BLaER1 (cell line): ENCODE results near the gene ZNF322.

Experiments
- H3K27ac ChIP-seq: shearing (Covaris generic); formaldehyde crosslinking; 2 replicates; pipeline ENCODE4 v1.8.1; 2022
- H3K27me3 ChIP-seq: shearing (Covaris generic); formaldehyde crosslinking; 2 replicates; pipeline ENCODE4 v1.8.1; 2022
- H3K36me3 ChIP-seq: shearing (Covaris generic); formaldehyde crosslinking; 2 replicates; pipeline ENCODE4 v1.8.1; 2022
- H3K4me1 ChIP-seq: shearing (Covaris generic); formaldehyde crosslinking; 2 replicates; pipeline ENCODE4 v1.8.1; 2022
- H3K4me2 ChIP-seq: shearing (Covaris generic); formaldehyde crosslinking; 2 replicates; pipeline ENCODE4 v1.8.1; 2022
- H3K4me3 ChIP-seq: shearing (Covaris generic); formaldehyde crosslinking; 2 replicates; pipeline ENCODE4 v1.8.1; 2022
- H3K9ac ChIP-seq: shearing (Covaris generic); formaldehyde crosslinking; 2 replicates; pipeline ENCODE4 v1.8.1; 2022
- H3K9me3 ChIP-seq: shearing (Covaris generic); formaldehyde crosslinking; 2 replicates; pipeline ENCODE4 v1.8.1; 2022
- H4K20me1 ChIP-seq: shearing (Covaris generic); formaldehyde crosslinking; 2 replicates; pipeline ENCODE4 v1.8.1; 2022
- Cebpa-rat ChIP-seq: shearing (Covaris generic); IDR thresholded peaks from 2 replicates; pipeline ENCODE4 v1.8.1; 2022

Gene ZNF322

GRCh38 chr6:26660000-26660361 is 435 bp upstream of the ZNF322 start:
- H3K4me3 ChIP-seq, result peak overlapping the region; percentile 82
- H3K9me3 ChIP-seq, result peaks cover 8% of the 10 kb centered on the region; the same call in 1 of the 2 replicates
- H3K27me3 ChIP-seq, result no peaks in the 10 kb centered on the region
- H4K20me1 ChIP-seq, result no peaks in the 10 kb centered on the region
- H3K9ac ChIP-seq, result peak overlapping the region; percentile 86
- TF ChIP-seq Cebpa-rat, result no peak
- H3K4me2 ChIP-seq, result peak overlapping the region; percentile 92
- H3K4me1 ChIP-seq, result peaks cover 13% of the 10 kb centered on the region
- peaks cover 31% of the 10 kb centered on the region for H3K36me3 ChIP-seq
- 0 out of 2 replicates have a peak overlapping the region, but pooled peaks have one; percentile 84 for H3K27ac ChIP-seq

- Histone ChIP-seq H3K36me3 (peaks cover 58% of the 10 kb centered on the region), H3K4me2 (no peak overlapping the region), H3K27ac (no peak overlapping the region), H3K9ac (no peak overlapping the region), H3K9me3 (peaks cover 12% of the 10 kb centered on the region; the same call in 1 of the 2 replicates), H4K20me1 (no peaks in the 10 kb centered on the region), H3K4me1 (peaks cover 13% of the 10 kb centered on the region), H3K4me3 (no peak overlapping the region), H3K27me3 (no peaks in the 10 kb centered on the region)
- no peak for TF ChIP-seq Cebpa-rat
These were observed 2.3 kb downstream of the ZNF322 start for GRCh38 chr6:26657256-26657655.

- H3K9me3 ChIP-seq, result peaks cover 43% of the 10 kb centered on the region
- no peaks in the 10 kb centered on the region for H3K27me3 ChIP-seq
- H4K20me1 ChIP-seq, result no peaks in the 10 kb centered on the region
- no peak overlapping the region for H3K4me3 ChIP-seq
- peaks cover 91% of the 10 kb centered on the region for H3K36me3 ChIP-seq
- no peak overlapping the region for H3K4me2 ChIP-seq
- no peak for TF ChIP-seq Cebpa-rat
- no peak overlapping the region for H3K27ac ChIP-seq
- H3K9ac ChIP-seq, result no peak overlapping the region
- H3K4me1 ChIP-seq, result peaks cover 5% of the 10 kb centered on the region
These were observed 6.5 kb downstream of the ZNF322 start for GRCh38 chr6:26653007-26653406.

- H3K9me3 ChIP-seq, result peaks cover 49% of the 10 kb centered on the region
- H3K4me1 ChIP-seq, result no peaks in the 10 kb centered on the region
- no peak overlapping the region for H3K4me3 ChIP-seq
- peaks cover 81% of the 10 kb centered on the region for H3K36me3 ChIP-seq
- no peak overlapping the region for H3K27ac ChIP-seq
- H3K9ac ChIP-seq, result no peak overlapping the region
- no peak for TF ChIP-seq Cebpa-rat
- no peaks in the 10 kb centered on the region for H4K20me1 ChIP-seq
- H3K4me2 ChIP-seq, result no peak overlapping the region
- no peaks in the 10 kb centered on the region for H3K27me3 ChIP-seq
These were observed 8.3 kb downstream of the ZNF322 start for GRCh38 chr6:26651133-26651781.

- no peaks in the 10 kb centered on the region for H4K20me1 ChIP-seq
- H3K4me1 ChIP-seq, result no peaks in the 10 kb centered on the region
- H3K27ac ChIP-seq, result no peak overlapping the region
- TF ChIP-seq Cebpa-rat, result no peak
- no peak overlapping the region for H3K4me3 ChIP-seq
- H3K27me3 ChIP-seq, result no peaks in the 10 kb centered on the region
- H3K9ac ChIP-seq, result no peak overlapping the region
- H3K9me3 ChIP-seq, result peaks cover 81% of the 10 kb centered on the region
- H3K36me3 ChIP-seq, result peaks cover 81% of the 10 kb centered on the region
- no peak overlapping the region for H3K4me2 ChIP-seq
These were observed 13.5 kb downstream of the ZNF322 start for GRCh38 chr6:26646074-26646473.

- Histone ChIP-seq H4K20me1 (no peaks in the 10 kb centered on the region), H3K9ac (no peak overlapping the region), H3K4me2 (no peak overlapping the region), H3K9me3 (peaks cover 82% of the 10 kb centered on the region), H3K36me3 (peaks cover 79% of the 10 kb centered on the region), H3K4me3 (no peak overlapping the region), H3K4me1 (no peaks in the 10 kb centered on the region), H3K27me3 (no peaks in the 10 kb centered on the region), H3K27ac (no peak overlapping the region)
- no peak for TF ChIP-seq Cebpa-rat
These were observed 18.7 kb downstream of the ZNF322 start for GRCh38 chr6:26640806-26641205.

- H3K4me3 ChIP-seq, result no peak overlapping the region
These were observed 30.2 kb downstream of the ZNF322 start for GRCh38 chr6:26629359-26629758.

GRCh38 chr6:26627843-26628242 is 31.7 kb downstream of the ZNF322 start:
- H3K27me3 ChIP-seq, result no peaks in the 10 kb centered on the region
- H4K20me1 ChIP-seq, result no peaks in the 10 kb centered on the region
- H3K9me3 ChIP-seq, result peaks cover 12% of the 10 kb centered on the region; the same call in 1 of the 2 replicates
- H3K36me3 ChIP-seq, result no peaks in the 10 kb centered on the region
- H3K9ac ChIP-seq, result no peak overlapping the region
- no peak for TF ChIP-seq Cebpa-rat
- H3K4me2 ChIP-seq, result no peak overlapping the region
- H3K27ac ChIP-seq, result no peak overlapping the region
- H3K4me3 ChIP-seq, result no peak overlapping the region
- H3K4me1 ChIP-seq, result peaks cover 2% of the 10 kb centered on the region; the same call in 1 of the 2 replicates

More at GRCh38 chr6:26629359-26629758, 30.2 kb downstream of the ZNF322 start:
- H3K36me3 ChIP-seq, result peaks cover 12% of the 10 kb centered on the region
- no peaks in the 10 kb centered on the region for H3K27me3 ChIP-seq
- TF ChIP-seq Cebpa-rat, result no peak
- no peak overlapping the region for H3K9ac ChIP-seq
- no peaks in the 10 kb centered on the region for H4K20me1 ChIP-seq
- H3K9me3 ChIP-seq, result peaks cover 8% of the 10 kb centered on the region; the same call in 1 of the 2 replicates
- no peak overlapping the region for H3K27ac ChIP-seq
- H3K4me1 ChIP-seq, result no peaks in the 10 kb centered on the region
- H3K4me2 ChIP-seq, result no peak overlapping the region

- Histone ChIP-seq H3K9me3 (peaks cover 12% of the 10 kb centered on the region; the same call in 1 of the 2 replicates), H3K36me3 (no peaks in the 10 kb centered on the region), H4K20me1 (no peaks in the 10 kb centered on the region), H3K27ac (no peak overlapping the region), H3K9ac (no peak overlapping the region), H3K4me3 (no peak overlapping the region), H3K4me2 (no peak overlapping the region), H3K27me3 (no peaks in the 10 kb centered on the region), H3K4me1 (peaks cover 6% of the 10 kb centered on the region; the same call in 1 of the 2 replicates)
- TF ChIP-seq Cebpa-rat, result no peak
These were observed 35.0 kb downstream of the ZNF322 start for GRCh38 chr6:26624557-26624956.

- H3K4me1 ChIP-seq, result peaks cover 6% of the 10 kb centered on the region; the same call in 1 of the 2 replicates
- no peak overlapping the region for H3K27ac ChIP-seq
- H3K4me3 ChIP-seq, result no peak overlapping the region
- no peak for TF ChIP-seq Cebpa-rat
- no peaks in the 10 kb centered on the region for H3K36me3 ChIP-seq
- H3K9me3 ChIP-seq, result peaks cover 12% of the 10 kb centered on the region; the same call in 1 of the 2 replicates
- H4K20me1 ChIP-seq, result no peaks in the 10 kb centered on the region
- no peak overlapping the region for H3K4me2 ChIP-seq
- no peak overlapping the region for H3K9ac ChIP-seq
- no peaks in the 10 kb centered on the region for H3K27me3 ChIP-seq
These were observed 36.1 kb downstream of the ZNF322 start for GRCh38 chr6:26623339-26623859.
